ENCODE measurements around the gene KAT2B. TPM values are rescaled to one million over a fixed set of nuclear protein-coding genes. Genes with fewer than 3 reads are reported as not detected.

Gene KAT2B
- total and polyA plus RNA-seq, 7 experiments from 2014 or later: 1.7 to 127 (median 61.9) TPM

DNA sequence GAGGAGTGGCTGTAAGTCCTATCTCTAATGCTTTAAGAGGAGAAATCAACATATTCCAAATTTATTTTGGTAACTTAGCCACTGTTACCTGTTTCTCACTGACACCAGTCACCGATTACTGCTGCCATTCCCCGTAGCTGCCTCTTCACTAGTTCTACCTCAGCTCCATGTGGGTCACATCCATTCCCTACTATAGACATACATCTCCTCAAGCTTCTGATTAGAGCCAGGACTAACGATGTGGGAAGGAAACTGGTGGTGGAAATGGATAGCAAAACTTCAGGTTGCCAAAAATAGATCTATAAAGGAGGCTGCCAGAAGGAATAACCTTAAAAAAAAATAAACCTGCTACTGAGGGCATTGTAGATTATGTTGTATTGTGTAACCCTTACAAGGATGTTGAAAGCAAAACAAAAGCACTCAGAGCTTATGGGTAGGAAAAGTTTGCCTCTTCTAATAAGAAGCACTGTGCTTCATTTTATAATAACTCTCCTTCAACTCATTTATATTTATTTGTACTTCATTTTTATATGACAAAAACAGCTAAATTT, 56.0 kb downstream of the KAT2B start:
- ChIA-PET CTCF (no interaction called here), POLR2A (interaction anchor here (0.6 kb wide), 1 partner anchor 25 kb away, joined by 3 read pairs; no protein-coding TSS in a partner anchor)
- Mint-ChIP-seq H3K9me3 (peaks cover 0 to 3% (median 0%) of the 10 kb centered on the region in 11 donors), H3K4me1 (peaks cover 22 to 44% (median 28%) of the 10 kb centered on the region in 7 donors), H3K27me3 (no peaks in the 10 kb centered on the region), H3K4me3 (no peak overlapping the region), H3K36me3 (peaks cover 12 to 69% (median 55%) of the 10 kb centered on the region in 5 donors), H3K27ac (peak overlapping the region in 3 of 9 donors; percentile 28 to 59 (median 53))
- no peak for ATAC-seq
- H3K36me3 ChIP-seq (ENCODE audit: control insufficient read depth in 2 of 3, insufficient read depth in 3 of 3, low read length in 3 of 3): peaks cover 0 to 32% (median 0%) of the 10 kb centered on the region in 3 experiments
- H3K9me3 ChIP-seq (ENCODE audit: control insufficient read depth in 2 of 3, low read length in 3 of 3): no peaks in the 10 kb centered on the region
- intact Hi-C loops (cut with micrococcal nuclease): no loop called here
- H3K27me3 ChIP-seq (ENCODE audit: control insufficient read depth in 2 of 2, insufficient read depth in 2 of 2, low read length in 2 of 2): no peaks in the 10 kb centered on the region
- H3K4me1 ChIP-seq (ENCODE audit: control insufficient read depth in 2 of 2, insufficient read depth in 2 of 2, low read length in 2 of 2): peaks cover 5 to 6% of the 10 kb centered on the region in 2 donors
- DNase-seq: no peak
- H3K27ac ChIP-seq (ENCODE audit: low read depth, low read length): no peak overlapping the region
- no peak overlapping the region for H3K4me3 ChIP-seq (ENCODE audit: low read length)

DNA sequence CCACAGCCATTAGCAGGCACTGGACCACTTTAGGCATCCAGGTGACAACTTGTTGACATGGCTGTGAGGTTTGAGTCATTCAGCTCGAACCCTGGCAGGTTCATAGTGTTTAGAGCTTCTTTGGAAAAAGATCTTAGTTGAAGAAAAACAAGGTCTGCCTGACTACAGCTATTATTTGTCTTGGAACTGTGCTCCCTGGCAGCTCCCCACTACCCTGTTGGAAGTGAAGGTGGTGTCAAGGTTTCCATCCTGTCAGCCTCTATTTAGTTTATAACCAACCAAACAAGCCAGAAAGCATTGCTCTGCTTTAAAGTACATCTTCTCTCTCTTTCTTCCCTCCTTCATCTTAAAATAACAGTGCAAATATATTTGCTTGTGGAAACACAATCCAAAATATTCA, 56.8 kb downstream of the KAT2B start:
- DNase-seq (no peak), ATAC-seq (no peak)
- H3K27ac ChIP-seq (ENCODE audit: low read depth, low read length): no peak overlapping the region
- peaks cover 0 to 32% (median 0%) of the 10 kb centered on the region in 3 experiments for H3K36me3 ChIP-seq (ENCODE audit: control insufficient read depth in 2 of 3, insufficient read depth in 3 of 3, low read length in 3 of 3)
- ChIA-PET POLR2A (no interaction called here), CTCF (no interaction called here)
- Mint-ChIP-seq H3K27ac (peak overlapping the region in 3 of 9 donors; percentile 29 to 81 (median 60)), H3K4me3 (no peak overlapping the region), H3K4me1 (peaks cover 20 to 46% (median 24%) of the 10 kb centered on the region in 7 donors), H3K9me3 (peaks cover 0 to 2% (median 0%) of the 10 kb centered on the region in 11 donors), H3K27me3 (no peaks in the 10 kb centered on the region), H3K36me3 (peaks cover 12 to 66% (median 51%) of the 10 kb centered on the region in 5 donors)
- H3K27me3 ChIP-seq (ENCODE audit: control insufficient read depth in 2 of 2, insufficient read depth in 2 of 2, low read length in 2 of 2): no peaks in the 10 kb centered on the region
- intact Hi-C loops (cut with micrococcal nuclease): no loop called here
- no peak overlapping the region for H3K4me3 ChIP-seq (ENCODE audit: low read length)
- H3K9me3 ChIP-seq (ENCODE audit: control insufficient read depth in 2 of 3, low read length in 3 of 3): no peaks in the 10 kb centered on the region
- peaks cover 6 to 8% of the 10 kb centered on the region in 2 donors for H3K4me1 ChIP-seq (ENCODE audit: control insufficient read depth in 2 of 2, insufficient read depth in 2 of 2, low read length in 2 of 2)

DNA sequence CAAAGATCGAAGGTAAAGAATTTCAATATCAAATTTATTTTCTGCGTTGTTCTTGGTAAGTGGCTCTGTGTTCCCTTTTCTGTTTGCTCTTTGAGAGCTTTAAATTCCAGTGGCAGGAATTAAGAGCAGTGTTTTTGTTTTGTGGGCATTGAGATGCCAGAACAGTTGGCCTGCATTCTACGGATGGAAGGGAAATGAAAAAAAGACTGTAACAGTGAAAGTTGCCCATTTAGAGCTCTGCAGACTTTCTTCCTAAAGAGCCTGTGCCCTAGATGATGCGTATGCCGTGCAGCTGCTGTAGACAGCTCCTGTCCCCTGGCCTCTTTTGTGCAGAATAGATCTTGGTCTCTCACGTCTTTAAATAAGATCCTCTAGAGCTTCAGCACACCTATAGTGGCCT, 58.8 kb downstream of the KAT2B start:
- CTCF ChIA-PET: no interaction called here
- Histone ChIP-seq H3K4me1 (ENCODE audit: control insufficient read depth in 2 of 2, insufficient read depth in 2 of 2, low read length in 2 of 2) (peaks cover 8 to 22% of the 10 kb centered on the region in 2 donors), H3K4me3 (ENCODE audit: low read length) (no peak overlapping the region), H3K9me3 (ENCODE audit: control insufficient read depth in 2 of 3, low read length in 3 of 3) (no peaks in the 10 kb centered on the region), H3K27ac (ENCODE audit: low read depth, low read length) (no peak overlapping the region), H3K27me3 (ENCODE audit: control insufficient read depth in 2 of 2, insufficient read depth in 2 of 2, low read length in 2 of 2) (no peaks in the 10 kb centered on the region), H3K36me3 (ENCODE audit: control insufficient read depth in 2 of 3, insufficient read depth in 3 of 3, low read length in 3 of 3) (peaks cover 0 to 32% (median 0%) of the 10 kb centered on the region in 3 experiments)
- H3K9me3 Mint-ChIP-seq: peaks cover 0 to 2% (median 0%) of the 10 kb centered on the region in 11 donors
- peak overlapping the region in 4 of 9 donors; percentile 9 to 89 (median 40) for H3K27ac Mint-ChIP-seq
- peaks cover 17 to 55% (median 40%) of the 10 kb centered on the region in 7 donors for H3K4me1 Mint-ChIP-seq
- no peaks in the 10 kb centered on the region for H3K27me3 Mint-ChIP-seq
- no peak for DNase-seq
- intact Hi-C loops (cut with micrococcal nuclease): no loop called here
- peaks cover 9 to 62% (median 50%) of the 10 kb centered on the region in 5 donors for H3K36me3 Mint-ChIP-seq
- ATAC-seq: no peak
- POLR2A ChIA-PET: no interaction called here
- peak overlapping the region in 1 of 10 donors; percentile 63 for H3K4me3 Mint-ChIP-seq

DNA sequence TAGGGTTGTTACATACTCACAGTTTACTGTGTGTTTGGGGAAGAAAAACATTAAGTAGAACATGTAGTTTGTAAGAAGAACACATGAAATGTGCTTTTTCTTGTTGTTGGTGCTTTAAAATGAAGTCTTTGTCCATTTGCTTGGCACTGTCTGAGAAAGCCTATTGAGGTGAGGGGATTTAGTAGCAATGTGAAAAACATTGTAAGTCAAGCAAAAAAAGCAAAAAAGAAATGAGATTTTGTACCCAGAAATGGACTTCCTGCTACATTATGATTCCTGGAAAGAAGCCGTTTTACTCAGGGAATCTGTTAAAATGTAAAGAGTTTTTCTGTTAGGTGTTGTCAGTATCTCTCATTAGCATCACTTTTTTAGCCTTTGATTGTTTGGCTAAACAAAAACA, 59.9 kb downstream of the KAT2B start:
- peaks cover 8 to 33% of the 10 kb centered on the region in 2 donors for H3K4me1 ChIP-seq (ENCODE audit: control insufficient read depth in 2 of 2, insufficient read depth in 2 of 2, low read length in 2 of 2)
- no peaks in the 10 kb centered on the region for H3K9me3 Mint-ChIP-seq
- DNase-seq (no peak), ATAC-seq (no peak)
- CTCF ChIA-PET: no interaction called here
- H3K36me3 ChIP-seq (ENCODE audit: control insufficient read depth in 2 of 3, insufficient read depth in 3 of 3, low read length in 3 of 3): peaks cover 0 to 22% (median 0%) of the 10 kb centered on the region in 3 experiments
- POLR2A ChIA-PET: no interaction called here
- H3K27me3 Mint-ChIP-seq: no peaks in the 10 kb centered on the region
- H3K4me1 Mint-ChIP-seq: peaks cover 13 to 59% (median 44%) of the 10 kb centered on the region in 7 donors
- H3K9me3 ChIP-seq (ENCODE audit: control insufficient read depth in 2 of 3, low read length in 3 of 3): no peaks in the 10 kb centered on the region
- peaks cover 5 to 57% (median 43%) of the 10 kb centered on the region in 5 donors for H3K36me3 Mint-ChIP-seq
- H3K4me3 Mint-ChIP-seq: peak overlapping the region in 2 of 10 donors; percentile 18 to 70
- H3K4me3 ChIP-seq (ENCODE audit: low read length): no peak overlapping the region
- no peaks in the 10 kb centered on the region for H3K27me3 ChIP-seq (ENCODE audit: control insufficient read depth in 2 of 2, insufficient read depth in 2 of 2, low read length in 2 of 2)
- H3K27ac ChIP-seq (ENCODE audit: low read depth, low read length): peak overlapping the region; percentile 29
- peak overlapping the region in 8 of 9 donors; percentile 1 to 89 (median 35) for H3K27ac Mint-ChIP-seq
- intact Hi-C loops (cut with micrococcal nuclease): loop anchor here in 1 of 2 donors (5.0 kb wide), 2 partner anchors 58 to 213 kb away; partner anchors contain the start of gene KAT2B

DNA sequence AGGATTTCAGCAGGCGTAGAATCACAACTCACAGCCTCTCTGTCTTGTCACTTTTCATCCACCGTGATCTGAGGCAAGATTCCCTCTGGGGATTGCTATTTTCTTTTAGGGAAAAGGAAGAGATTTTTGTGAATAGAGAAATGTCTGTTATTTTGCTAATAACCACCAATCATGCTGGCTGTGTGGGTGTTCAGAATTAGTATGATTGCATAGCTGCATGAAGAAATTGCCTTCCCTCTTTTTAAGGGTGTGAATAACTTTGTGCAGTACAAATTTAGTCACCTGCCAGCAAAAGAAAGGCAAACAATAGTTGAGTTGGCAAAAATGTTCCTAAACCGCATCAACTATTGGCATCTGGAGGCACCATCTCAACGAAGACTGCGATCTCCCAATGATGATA, 60.8 kb downstream of the KAT2B start:
- CTCF ChIA-PET: no interaction called here
- intact Hi-C loops (cut with micrococcal nuclease): loop anchor here in 1 of 2 donors (5.0 kb wide), 2 partner anchors 59 to 214 kb away; partner anchors contain the start of gene KAT2B
- Mint-ChIP-seq H3K27ac (peak overlapping the region in 3 of 9 donors; percentile 38 to 81 (median 44)), H3K36me3 (peaks cover 0 to 54% (median 34%) of the 10 kb centered on the region in 5 donors), H3K9me3 (no peaks in the 10 kb centered on the region), H3K4me1 (peaks cover 6 to 61% (median 44%) of the 10 kb centered on the region in 7 donors), H3K27me3 (no peaks in the 10 kb centered on the region), H3K4me3 (peak overlapping the region in 1 of 10 donors; percentile 73)
- ATAC-seq: no peak
- Histone ChIP-seq H3K4me1 (ENCODE audit: control insufficient read depth in 2 of 2, insufficient read depth in 2 of 2, low read length in 2 of 2) (peaks cover 8 to 42% of the 10 kb centered on the region in 2 donors), H3K4me3 (ENCODE audit: low read length) (no peak overlapping the region), H3K27ac (ENCODE audit: low read depth, low read length) (no peak overlapping the region), H3K9me3 (ENCODE audit: control insufficient read depth in 2 of 3, low read length in 3 of 3) (no peaks in the 10 kb centered on the region), H3K27me3 (ENCODE audit: control insufficient read depth in 2 of 2, insufficient read depth in 2 of 2, low read length in 2 of 2) (no peaks in the 10 kb centered on the region), H3K36me3 (ENCODE audit: control insufficient read depth in 2 of 3, insufficient read depth in 3 of 3, low read length in 3 of 3) (peaks cover 0 to 13% (median 0%) of the 10 kb centered on the region in 3 experiments)
- POLR2A ChIA-PET: no interaction called here
- DNase-seq: no peak

DNA sequence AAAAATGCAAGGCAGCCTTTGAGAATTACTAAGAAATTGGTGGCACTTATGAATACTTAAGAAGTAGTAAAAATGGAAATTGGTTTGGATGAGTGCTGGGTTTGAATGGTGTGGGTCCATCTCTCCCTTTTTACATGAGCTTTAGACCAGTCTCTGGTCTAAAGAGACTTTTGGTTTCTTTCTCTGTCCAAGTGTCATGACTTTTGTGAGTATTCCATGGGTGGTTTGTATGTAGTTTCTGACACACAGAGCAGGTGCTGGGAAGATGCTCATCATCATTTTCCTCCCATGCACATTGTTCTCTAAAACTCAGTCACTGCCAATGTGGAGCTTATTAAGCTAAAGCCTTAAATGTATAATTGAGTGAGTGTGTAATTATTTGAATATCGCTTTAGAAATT, 63.5 kb downstream of the KAT2B start:
- no peaks in the 10 kb centered on the region for H3K9me3 ChIP-seq (ENCODE audit: control insufficient read depth in 2 of 3, low read length in 3 of 3)

More for the DNA sequence above, 63.5 kb downstream of the KAT2B start:
- Mint-ChIP-seq H3K27ac (peak overlapping the region in 6 of 9 donors; percentile 30 to 90 (median 62)), H3K4me1 (peaks cover 6 to 72% (median 38%) of the 10 kb centered on the region in 7 donors), H3K27me3 (no peaks in the 10 kb centered on the region), H3K4me3 (peak overlapping the region in 3 of 10 donors; percentile 19 to 63 (median 27)), H3K9me3 (no peaks in the 10 kb centered on the region), H3K36me3 (peaks cover 0 to 45% (median 27%) of the 10 kb centered on the region in 5 donors)
- Histone ChIP-seq H3K4me1 (ENCODE audit: control insufficient read depth in 2 of 2, insufficient read depth in 2 of 2, low read length in 2 of 2) (peaks cover 8 to 49% of the 10 kb centered on the region in 2 donors), H3K4me3 (ENCODE audit: low read length) (no peak overlapping the region), H3K27me3 (ENCODE audit: control insufficient read depth in 2 of 2, insufficient read depth in 2 of 2, low read length in 2 of 2) (no peaks in the 10 kb centered on the region), H3K27ac (ENCODE audit: low read depth, low read length) (peak overlapping the region; percentile 13), H3K36me3 (ENCODE audit: control insufficient read depth in 2 of 3, insufficient read depth in 3 of 3, low read length in 3 of 3) (peaks cover 0 to 8% (median 0%) of the 10 kb centered on the region in 3 experiments)
- DNase-seq: no peak
- ATAC-seq: no peak
- CTCF ChIA-PET: no interaction called here
- intact Hi-C loops (cut with micrococcal nuclease): loop anchor here (1.0 to 5.0 kb wide), 5 partner anchors 61 to 216 kb away; partner anchors contain the start of genes KAT2B (in 1 of the 2), RAB5A (in 1 of the 2) and SGO1 (in 1 of the 2)
- POLR2A ChIA-PET: no interaction called here

Data from naive thymus-derived CD4-positive, alpha-beta T cell (primary cell).